ENCODE data around the gene C3. TPM values are rescaled to one million over a fixed set of nuclear protein-coding genes. Genes with fewer than 3 reads are reported as not detected.

C3 gene
- total and polyA plus RNA-seq, 2 experiments from 2014 or later = 556 to 563 TPM

DNA sequence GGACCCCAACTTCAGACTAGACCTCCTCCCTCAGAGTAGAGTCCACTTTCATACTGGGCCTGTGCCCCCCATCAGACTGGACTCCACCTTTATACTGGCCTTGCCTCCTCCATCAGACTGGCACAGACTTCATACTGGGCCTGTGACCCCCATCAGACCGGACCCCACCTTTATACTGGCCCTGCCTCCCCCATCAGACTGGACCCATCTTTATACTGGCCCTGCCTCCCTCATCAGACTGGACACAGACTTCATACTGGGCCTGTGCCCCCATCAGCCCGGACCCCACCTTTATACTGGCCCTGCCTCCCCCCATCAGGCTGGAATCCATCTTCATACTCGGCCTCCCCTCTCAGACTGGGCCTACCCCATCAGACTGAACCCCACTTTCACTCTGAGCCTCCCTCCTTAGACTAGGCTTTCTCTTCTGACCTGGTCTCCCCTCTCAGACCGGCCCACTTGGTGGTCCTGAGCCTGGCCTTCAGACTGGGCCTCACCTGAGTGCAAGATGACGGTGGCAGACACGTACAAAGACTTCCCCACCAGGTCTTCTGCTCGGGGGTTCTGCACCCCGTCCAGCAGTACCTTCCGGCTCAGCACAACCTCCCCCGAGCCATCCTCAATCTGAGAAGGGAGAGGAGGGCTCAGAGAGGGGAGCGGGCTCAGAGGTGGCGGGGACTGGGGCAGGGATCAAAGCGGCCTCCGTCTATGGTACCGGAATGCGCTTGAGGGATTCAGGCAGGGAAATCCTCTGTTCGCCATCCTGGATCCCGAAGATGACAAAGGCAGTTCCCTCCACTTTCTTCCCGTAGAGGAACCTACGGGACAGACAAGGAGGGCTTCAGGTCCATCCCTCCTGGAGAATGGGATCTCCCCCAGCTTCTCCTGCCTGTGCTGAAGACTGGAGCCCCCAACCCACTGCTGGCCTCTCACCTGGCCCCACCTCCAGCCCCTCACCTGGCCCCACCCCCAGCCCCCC lies 7.5 kb downstream of the C3 start:
- DNase-seq (ENCODE audit: low spot score) = no peak
- Histone ChIP-seq H2AFZ (no peak overlapping the region), H4K20me1 (ENCODE audit: insufficient read depth, poor library complexity, severe bottlenecking) (no peaks in the 10 kb centered on the region), H3K4me2 (no peak overlapping the region), H3K27me3 (peaks cover 30% of the 10 kb centered on the region), H3K9me2 (replicated peaks; ENCODE audit: insufficient read depth) (no peaks in the 10 kb centered on the region), H3K4me3 (no peak overlapping the region), H3K36me3 (replicated peaks; ENCODE audit: insufficient read depth, low read depth) (no peaks in the 10 kb centered on the region), H3K27ac (no peak overlapping the region), H3K9me3 (ENCODE audit: low read depth) (no peaks in the 10 kb centered on the region), H3K79me2 (no peaks in the 10 kb centered on the region), H3K4me1 (ENCODE audit: insufficient read depth) (no peaks in the 10 kb centered on the region)
- TF ChIP-seq, protein P1, sequence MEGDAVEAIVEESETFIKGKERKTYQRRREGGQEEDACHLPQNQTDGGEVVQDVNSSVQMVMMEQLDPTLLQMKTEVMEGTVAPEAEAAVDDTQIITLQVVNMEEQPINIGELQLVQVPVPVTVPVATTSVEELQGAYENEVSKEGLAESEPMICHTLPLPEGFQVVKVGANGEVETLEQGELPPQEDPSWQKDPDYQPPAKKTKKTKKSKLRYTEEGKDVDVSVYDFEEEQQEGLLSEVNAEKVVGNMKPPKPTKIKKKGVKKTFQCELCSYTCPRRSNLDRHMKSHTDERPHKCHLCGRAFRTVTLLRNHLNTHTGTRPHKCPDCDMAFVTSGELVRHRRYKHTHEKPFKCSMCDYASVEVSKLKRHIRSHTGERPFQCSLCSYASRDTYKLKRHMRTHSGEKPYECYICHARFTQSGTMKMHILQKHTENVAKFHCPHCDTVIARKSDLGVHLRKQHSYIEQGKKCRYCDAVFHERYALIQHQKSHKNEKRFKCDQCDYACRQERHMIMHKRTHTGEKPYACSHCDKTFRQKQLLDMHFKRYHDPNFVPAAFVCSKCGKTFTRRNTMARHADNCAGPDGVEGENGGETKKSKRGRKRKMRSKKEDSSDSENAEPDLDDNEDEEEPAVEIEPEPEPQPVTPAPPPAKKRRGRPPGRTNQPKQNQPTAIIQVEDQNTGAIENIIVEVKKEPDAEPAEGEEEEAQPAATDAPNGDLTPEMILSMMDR (IDR thresholded peaks at IDR 0.05; ENCODE audit: poor library complexity) = no peak
- no peak for TF ChIP-seq EZH2phosphoT487 (IDR thresholded peaks at IDR 0.05; ENCODE audit: low read depth, severe bottlenecking, unreplicated experiment)
- no peak for TF ChIP-seq EZH2 (IDR thresholded peaks at IDR 0.05; ENCODE audit: borderline replicate concordance)
- WGBS (ENCODE audit: low lambda C conversion rate, missing lambda C conversion rate) = 93% methylated on average over 16 of the region's 20 CpGs

DNA sequence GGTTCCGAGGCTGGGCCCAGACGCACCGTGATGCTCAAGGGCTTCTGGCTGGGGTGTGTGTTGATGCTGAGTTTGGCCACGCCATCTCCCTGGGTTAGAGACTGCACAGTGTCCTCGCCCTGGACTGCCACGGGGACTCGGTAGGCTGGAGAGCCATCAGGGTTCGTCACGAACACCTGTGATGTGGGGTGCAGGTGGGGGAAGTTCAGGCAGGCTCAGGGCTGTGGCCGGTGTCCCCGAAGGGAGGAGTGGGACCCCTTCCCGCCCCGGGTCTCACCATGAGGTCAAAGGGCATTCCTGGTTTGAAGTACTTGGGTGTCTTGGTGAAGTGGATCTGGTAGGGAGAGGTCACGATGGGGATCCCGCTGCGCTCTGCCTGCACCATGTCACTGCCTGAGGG lies 8.2 kb downstream of the C3 start:
- no peak overlapping the region for H3K27ac ChIP-seq
- peaks cover 30% of the 10 kb centered on the region for H3K27me3 ChIP-seq
- H3K9me3 ChIP-seq (ENCODE audit: low read depth) = no peaks in the 10 kb centered on the region
- H4K20me1 ChIP-seq (ENCODE audit: insufficient read depth, poor library complexity, severe bottlenecking) = no peaks in the 10 kb centered on the region
- no peaks in the 10 kb centered on the region for H3K79me2 ChIP-seq
- no peaks in the 10 kb centered on the region for H3K4me1 ChIP-seq (ENCODE audit: insufficient read depth)
- no peaks in the 10 kb centered on the region for H3K9me2 ChIP-seq (replicated peaks; ENCODE audit: insufficient read depth)
- no peak overlapping the region for H2AFZ ChIP-seq
- TF ChIP-seq EZH2 (IDR thresholded peaks at IDR 0.05; ENCODE audit: borderline replicate concordance) = no peak
- TF ChIP-seq EZH2phosphoT487 (IDR thresholded peaks at IDR 0.05; ENCODE audit: low read depth, severe bottlenecking, unreplicated experiment) = no peak
- TF ChIP-seq, protein P1 (IDR thresholded peaks at IDR 0.05; ENCODE audit: poor library complexity) = no peak
- no peak overlapping the region for H3K4me3 ChIP-seq
- WGBS (ENCODE audit: low lambda C conversion rate, missing lambda C conversion rate) = 96% methylated on average over 12 of the region's 16 CpGs
- DNase-seq (ENCODE audit: low spot score) = no peak
- H3K36me3 ChIP-seq (replicated peaks; ENCODE audit: insufficient read depth, low read depth) = no peaks in the 10 kb centered on the region
- H3K4me2 ChIP-seq = no peak overlapping the region

DNA sequence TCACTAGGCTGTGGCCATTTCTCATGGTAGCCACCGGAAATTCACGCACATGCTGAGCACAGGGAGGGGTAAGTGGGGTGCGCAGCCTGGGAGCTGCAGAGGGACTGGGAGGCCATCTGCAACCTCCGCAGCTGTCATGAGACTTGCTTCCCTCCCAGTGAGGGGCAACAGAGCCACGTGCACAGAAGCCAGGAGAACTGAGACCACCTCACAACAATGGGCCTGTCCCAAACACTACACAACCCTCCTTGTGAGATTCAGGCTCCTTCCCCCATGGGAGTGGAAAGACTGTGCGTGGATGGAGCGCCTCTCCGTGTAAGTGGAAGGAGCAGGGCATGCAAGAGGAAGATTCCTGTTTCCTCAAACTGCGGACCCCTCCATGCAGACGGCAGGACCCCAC lies 8.8 kb downstream of the C3 start:
- Histone ChIP-seq H3K27ac (no peak overlapping the region), H3K79me2 (no peaks in the 10 kb centered on the region), H2AFZ (no peak overlapping the region), H3K4me3 (no peak overlapping the region), H3K9me2 (replicated peaks; ENCODE audit: insufficient read depth) (no peaks in the 10 kb centered on the region), H3K27me3 (peaks cover 30% of the 10 kb centered on the region), H3K4me2 (no peak overlapping the region), H3K36me3 (replicated peaks; ENCODE audit: insufficient read depth, low read depth) (no peaks in the 10 kb centered on the region), H3K4me1 (ENCODE audit: insufficient read depth) (no peaks in the 10 kb centered on the region), H4K20me1 (ENCODE audit: insufficient read depth, poor library complexity, severe bottlenecking) (no peaks in the 10 kb centered on the region), H3K9me3 (ENCODE audit: low read depth) (no peaks in the 10 kb centered on the region)
- no peak for DNase-seq (ENCODE audit: low spot score)
- WGBS (ENCODE audit: low lambda C conversion rate, missing lambda C conversion rate) = 82% methylated on average over 10 of the region's 10 CpGs
- TF ChIP-seq, protein P1 (IDR thresholded peaks at IDR 0.05; ENCODE audit: poor library complexity) = no peak
- TF ChIP-seq EZH2phosphoT487 (IDR thresholded peaks at IDR 0.05; ENCODE audit: low read depth, severe bottlenecking, unreplicated experiment) = no peak
- no peak for TF ChIP-seq EZH2 (IDR thresholded peaks at IDR 0.05; ENCODE audit: borderline replicate concordance)

Data from hepatocyte (in vitro differentiated cells).